ENCODE data around the gene GPHB5. TPM values are rescaled to one million over a fixed set of nuclear protein-coding genes. Genes with fewer than 3 reads are reported as not detected.

Gene GPHB5
- total and polyA plus RNA-seq, 2 of the 13 experiments (the other 11 are each of a cell fraction or from before 2014, with no cell fraction given) = not detected

- TF ChIP-seq, protein P1, sequence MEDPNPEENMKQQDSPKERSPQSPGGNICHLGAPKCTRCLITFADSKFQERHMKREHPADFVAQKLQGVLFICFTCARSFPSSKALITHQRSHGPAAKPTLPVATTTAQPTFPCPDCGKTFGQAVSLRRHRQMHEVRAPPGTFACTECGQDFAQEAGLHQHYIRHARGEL (CRISPR knock-in tag; IDR thresholded peaks at IDR 0.05) = no peak
- no peak for TF ChIP-seq TBX3 (IDR thresholded peaks at IDR 0.05; ENCODE audit: borderline replicate concordance)
These were observed at the start of gene GPHB5 (continued) for GRCh38 chr14:63318835-63319234.

- Histone ChIP-seq H3K4me1 (ENCODE audit: insufficient read depth, low read length) (no peaks in the 10 kb centered on the region), H3K9ac (ENCODE audit: insufficient read depth, low read depth, low read length) (no peak overlapping the region), H3K4me3 (replicated peaks in 1 of 3; ENCODE audit: insufficient read depth in 1 of 3, low read depth in 2 of 3, low read length in 3 of 3) (no peak overlapping the region), H2AFZ (ENCODE audit: low read length) (no peak overlapping the region), H3K79me2 (ENCODE audit: insufficient read depth, low read length) (no peaks in the 10 kb centered on the region), H3K9me3 (ENCODE audit: low read length) (no peaks in the 10 kb centered on the region), H3K27ac (ENCODE audit: extremely low read length, insufficient read depth, low read length) (no peak overlapping the region), H4K20me1 (ENCODE audit: insufficient read depth, low read length) (no peaks in the 10 kb centered on the region), H3K27me3 (ENCODE audit: control insufficient read depth in 1 of 2, insufficient read depth in 2 of 2, low read length in 2 of 2) (no peaks in the 10 kb centered on the region), H3K36me3 (replicated peaks in 1 of 2; ENCODE audit: control insufficient read depth in 1 of 2, insufficient read depth in 2 of 2, low read length in 2 of 2) (no peaks in the 10 kb centered on the region), H3K4me2 (ENCODE audit: low read depth, low read length) (no peak overlapping the region)
- ChIA-PET CTCF (ENCODE audit: low intra/inter-chr PET ratio, low total read pairs) (no interaction called here), POLR2A (no interaction called here)
- no peak for TF ChIP-seq ZNF720 (CRISPR knock-in tag; IDR thresholded peaks at IDR 0.05)
- TF ChIP-seq ZNF275 (CRISPR knock-in tag; IDR thresholded peaks at IDR 0.05; ENCODE audit: borderline replicate concordance) = no peak
- TF ChIP-seq TEAD3 (CRISPR knock-in tag; optimal IDR thresholded peaks at IDR 0.05; ENCODE audit: borderline replicate concordance) = peak; percentile 25
- TF ChIP-seq ZNF510 (CRISPR knock-in tag; IDR thresholded peaks at IDR 0.05; ENCODE audit: low read depth) = no peak
- ATAC-seq (no peak), FAIRE-seq (no peak), DNase-seq (ENCODE audit: low spot score) (no peak)
- in situ Hi-C loops (cut with HindIII; ENCODE audit: extremely low pct_ligation_motif_present, low pct_unique_long_range_greater_than_20kb) = no loop called here
- intact Hi-C loops (cut with micrococcal nuclease; ENCODE audit: unreplicated experiment) = no loop called here
- BruUV-seq (replicated peaks) = no TSS peak
These were observed 49.1 kb upstream of the GPHB5 start for GRCh38 chr14:63367742-63368364.
